Measurements from ENCODE around the gene SNED1. TPM values are rescaled to one million over a fixed set of nuclear protein-coding genes. Genes with fewer than 3 reads are reported as not detected.

Gene SNED1
- total RNA-seq, 3 donors from 2014 or later: 27.1 to 46.9 (median 35.2) TPM

GRCh38 chr2:240952496-240953246, 45.7 kb upstream of the SNED1 start:
- Histone ChIP-seq H3K36me3 (no peaks in the 10 kb centered on the region), H3K27me3 (no peaks in the 10 kb centered on the region), H3K4me1 (peaks cover 5 to 7% of the 10 kb centered on the region in 2 donors), H3K4me3 (no peak overlapping the region), H3K9me3 (no peaks in the 10 kb centered on the region), H3K27ac (no peak overlapping the region)
- TF ChIP-seq POLR2A (IDR thresholded peaks at IDR 0.05): no peak
- no peak for TF ChIP-seq POLR2AphosphoS5 (IDR thresholded peaks at IDR 0.05)
- TF ChIP-seq CTCF (IDR thresholded peaks at IDR 0.05): no peak
- intact Hi-C loops (cut with DNase I; ENCODE audit: low total_unique reads): no loop called here
- peak in 1 of 2 donors; percentile 36 for DNase-seq (ENCODE audit: low spot score in 2 of 2)

DNA sequence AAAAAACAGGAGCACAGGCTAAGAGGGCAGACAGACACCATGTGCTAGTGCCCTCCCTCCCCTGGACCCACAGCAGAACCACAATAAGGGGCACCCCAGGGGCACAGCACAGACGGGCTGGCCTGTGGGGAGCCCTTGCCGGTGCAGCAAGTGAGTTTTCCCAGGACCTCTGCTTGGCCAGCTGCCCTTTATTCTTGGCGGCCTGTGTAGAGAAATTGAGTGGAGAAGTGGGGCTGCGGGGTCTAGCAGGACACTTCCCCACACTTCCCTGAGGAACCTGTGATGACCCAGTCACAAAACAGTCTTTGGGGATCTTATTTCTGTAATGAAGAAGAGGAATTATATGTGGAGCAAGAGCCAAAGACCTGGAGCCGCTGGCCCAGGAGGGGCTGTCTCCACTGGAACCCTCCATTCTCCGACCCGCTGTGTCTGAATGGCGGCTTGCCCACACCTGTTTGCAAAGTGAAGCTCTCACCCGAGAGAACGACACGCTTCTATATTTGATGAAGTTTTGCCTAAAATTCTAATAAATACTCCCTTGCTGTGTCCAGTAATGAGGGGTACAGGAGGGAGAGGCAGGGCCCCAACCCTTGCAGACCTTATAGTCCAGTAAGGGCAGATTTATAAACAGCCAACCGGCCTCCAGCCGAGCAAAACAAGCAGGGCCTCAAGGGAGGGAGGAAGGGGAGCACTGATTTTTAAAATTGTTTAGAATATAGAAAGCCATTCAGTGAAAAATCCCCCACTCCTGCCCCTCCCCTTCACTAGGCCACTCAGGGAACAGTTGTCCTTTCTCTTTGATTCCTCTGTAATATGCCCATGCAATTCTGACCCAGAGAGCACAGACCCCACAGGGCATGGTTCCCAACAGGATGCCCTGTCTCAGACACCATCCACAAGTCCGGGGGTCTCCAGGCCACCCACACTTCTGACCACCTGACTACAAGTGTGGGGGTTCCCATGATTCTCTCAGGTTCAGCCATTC, 44.7 kb upstream of the SNED1 start:
- no peaks in the 10 kb centered on the region for H3K36me3 ChIP-seq
- H3K4me3 ChIP-seq: no peak overlapping the region
- intact Hi-C loops (cut with DNase I; ENCODE audit: low total_unique reads): no loop called here
- no peak for DNase-seq (ENCODE audit: low spot score in 2 of 2)
- H3K27me3 ChIP-seq: no peaks in the 10 kb centered on the region
- no peak for TF ChIP-seq CTCF (IDR thresholded peaks at IDR 0.05)
- TF ChIP-seq POLR2A (IDR thresholded peaks at IDR 0.05): no peak
- TF ChIP-seq POLR2AphosphoS5 (IDR thresholded peaks at IDR 0.05): no peak
- no peaks in the 10 kb centered on the region for H3K9me3 ChIP-seq
- H3K27ac ChIP-seq: no peak overlapping the region
- peaks cover 5 to 7% of the 10 kb centered on the region in 2 donors for H3K4me1 ChIP-seq

GRCh38 chr2:240954436-240955305, 43.7 kb upstream of the SNED1 start:
- Histone ChIP-seq H3K27ac (no peak overlapping the region), H3K36me3 (no peaks in the 10 kb centered on the region), H3K4me1 (peaks cover 5 to 7% of the 10 kb centered on the region in 2 donors), H3K27me3 (no peaks in the 10 kb centered on the region), H3K9me3 (no peaks in the 10 kb centered on the region), H3K4me3 (no peak overlapping the region)
- TF ChIP-seq POLR2A (IDR thresholded peaks at IDR 0.05): no peak
- no peak for TF ChIP-seq POLR2AphosphoS5 (IDR thresholded peaks at IDR 0.05)
- TF ChIP-seq CTCF (IDR thresholded peaks at IDR 0.05): no peak
- intact Hi-C loops (cut with DNase I; ENCODE audit: low total_unique reads): no loop called here
- DNase-seq (ENCODE audit: low spot score in 2 of 2): peak in 1 of 2 donors; percentile 5

DNA sequence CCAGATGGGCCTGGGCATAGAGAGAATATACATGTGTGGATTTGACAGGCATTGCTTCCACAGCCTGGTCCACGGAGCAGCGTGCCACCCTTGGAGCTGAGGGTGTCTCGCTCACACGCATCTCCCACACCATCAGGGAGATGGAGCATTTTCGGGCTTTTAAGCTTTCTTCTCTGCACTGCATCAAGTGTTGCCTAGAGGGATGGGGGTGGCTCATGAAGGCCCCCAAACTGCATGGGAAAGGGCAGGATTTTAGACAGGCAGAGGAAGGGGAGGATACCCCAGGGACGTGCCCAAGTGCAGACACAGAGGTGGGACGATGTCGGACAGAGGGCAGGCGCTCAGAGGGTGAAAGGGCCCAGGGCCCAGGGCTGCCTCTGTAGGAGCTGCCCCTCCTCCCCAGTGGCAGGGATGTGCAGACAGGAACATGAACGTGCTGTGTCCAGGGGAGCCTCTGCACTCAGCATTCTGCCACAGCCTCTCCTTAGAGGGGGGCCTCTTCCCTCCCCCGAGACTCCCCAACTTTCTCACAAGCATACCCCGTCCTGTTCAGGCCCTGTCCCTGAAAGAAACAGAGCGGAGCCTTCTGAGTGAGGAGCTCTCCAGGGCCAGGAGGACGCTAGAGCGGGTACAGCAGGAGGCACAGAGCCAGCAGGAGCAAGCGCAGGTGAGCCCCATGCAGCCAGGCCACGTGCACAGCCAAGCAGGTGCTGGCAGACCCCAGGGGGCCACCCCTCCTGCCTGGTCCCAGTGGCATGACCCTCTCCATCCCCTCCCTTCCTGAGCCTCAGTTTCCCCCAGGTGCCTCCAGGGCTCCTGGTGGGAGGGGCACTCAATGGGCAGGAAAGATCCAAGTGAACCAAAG, 42.9 kb upstream of the SNED1 start:
- H3K4me3 ChIP-seq: no peak overlapping the region
- H3K36me3 ChIP-seq: no peaks in the 10 kb centered on the region
- DNase-seq (ENCODE audit: low spot score in 2 of 2): peak; percentile 15 to 20
- intact Hi-C loops (cut with DNase I; ENCODE audit: low total_unique reads): no loop called here
- TF ChIP-seq POLR2A (IDR thresholded peaks at IDR 0.05) (no peak), POLR2AphosphoS5 (IDR thresholded peaks at IDR 0.05) (no peak), CTCF (IDR thresholded peaks at IDR 0.05) (no peak)
- H3K27me3 ChIP-seq: no peaks in the 10 kb centered on the region
- H3K4me1 ChIP-seq: peaks cover 5 to 7% of the 10 kb centered on the region in 2 donors
- no peaks in the 10 kb centered on the region for H3K9me3 ChIP-seq
- H3K27ac ChIP-seq: peak overlapping the region in 1 of 2 donors; percentile 3

Data from breast epithelium (tissue), 4 donors.